ENCODE measurements around the gene TGFBR3. TPM values are rescaled to one million over a fixed set of nuclear protein-coding genes. Genes with fewer than 3 reads are reported as not detected.

The TGFBR3 gene
- total and polyA plus RNA-seq, 2 of the 8 experiments (the other 6 are each of a cell fraction or from before 2014, with no cell fraction given): 2.0 to 6.1 TPM

GRCh38 chr1:91844862-91845528 lies 41.0 kb downstream of the TGFBR3 start:
- Histone ChIP-seq H2BK12ac (ENCODE audit: low read depth, low read length) (no peak overlapping the region), H3K4ac (replicated peaks; ENCODE audit: insufficient read length, low read depth, low read length) (no peak overlapping the region), H2AFZ (ENCODE audit: low read length) (no peak overlapping the region), H3K9me3 (ENCODE audit: insufficient read depth in 2 of 2, low read depth in 1 of 2, low read length in 1 of 2) (no peaks in the 10 kb centered on the region), H4K5ac (ENCODE audit: insufficient read length, low read depth, low read length) (no peak overlapping the region), H3K4me3 (ENCODE audit: extremely low read depth in 1 of 4, insufficient read depth in 2 of 4, low read depth in 3 of 4, low read length in 4 of 4) (no peak overlapping the region), H2BK120ac (replicated peaks; ENCODE audit: low read depth, low read length) (no peak overlapping the region), H3K79me1 (ENCODE audit: low read depth, low read length) (no peaks in the 10 kb centered on the region), H3K56ac (replicated peaks; ENCODE audit: insufficient read length, low read depth, low read length) (no peak overlapping the region), H3K4me2 (ENCODE audit: insufficient read depth in 1 of 2, low read depth in 2 of 2, low read length in 2 of 2) (no peak overlapping the region), H3K14ac (ENCODE audit: insufficient read length) (no peak overlapping the region), H3K23me2 (ENCODE audit: low read depth, low read length) (no peaks in the 10 kb centered on the region), H2AK5ac (ENCODE audit: low read depth, low read length) (no peak overlapping the region), H2BK5ac (ENCODE audit: low read depth, low read length) (no peak overlapping the region), H2BK20ac (ENCODE audit: low read length) (no peak overlapping the region), H4K91ac (replicated peaks; ENCODE audit: insufficient read length, low read length) (no peak overlapping the region), H3K18ac (ENCODE audit: extremely low read depth, low read length) (no peak overlapping the region), H3K27me3 (replicated peaks in 1 of 4; ENCODE audit: control insufficient read depth in 3 of 4, extremely low read depth in 1 of 4, insufficient read depth in 3 of 4, low read length in 3 of 4) (no peaks in the 10 kb centered on the region), H3K9ac (replicated peaks in 1 of 4; ENCODE audit: extremely low read depth in 1 of 4, low read depth in 3 of 4, low read length in 3 of 4) (no peak overlapping the region), H3K79me2 (ENCODE audit: control insufficient read depth in 1 of 2, insufficient read depth in 2 of 2, low read length in 2 of 2) (no peaks in the 10 kb centered on the region), H4K8ac (ENCODE audit: extremely low read depth, insufficient read depth, low read length) (no peak overlapping the region), H3K27ac (ENCODE audit: low read depth, low read length) (no peak overlapping the region), H3K23ac (ENCODE audit: insufficient read length) (no peak overlapping the region), H3K4me1 (replicated peaks in 1 of 4; ENCODE audit: control insufficient read depth in 3 of 4, insufficient read depth in 4 of 4, low read length in 3 of 4) (no peaks in the 10 kb centered on the region; a peak in 2 of 7 replicates), H4K20me1 (replicated peaks in 1 of 2; ENCODE audit: control insufficient read depth in 1 of 2, insufficient read depth in 2 of 2, low read length in 2 of 2) (no peaks in the 10 kb centered on the region), H2BK15ac (ENCODE audit: low read length) (no peak overlapping the region), H3K36me3 (ENCODE audit: control insufficient read depth in 2 of 4, insufficient read depth in 4 of 4, low read length in 3 of 4) (no peaks in the 10 kb centered on the region)
- CTCF ChIA-PET (ENCODE audit: partially characterized antibody): interaction anchor here (1.1 to 2.5 kb wide), 5 partner anchors 10 to 84 kb away, joined by 3 to 9 read pairs (median 4); no protein-coding TSS in a partner anchor
- DNase-seq (ENCODE audit: low read depth in 1 of 2, low spot score in 2 of 2) (no peak), FAIRE-seq (no peak)
- POLR2A ChIA-PET (ENCODE audit: partially characterized antibody): no interaction called here
- 85% methylated on average over 6 of the region's 6 CpGs; no CpG with 5 or more reads in 1 of the 2 experiments for WGBS, 2 experiments (ENCODE audit: extremely low coverage in 1 of 2, insufficient coverage in 1 of 2, insufficient read length in 1 of 2, insufficient replicate concordance in 2 of 2, low coverage in 1 of 2, low lambda C conversion rate in 2 of 2, missing lambda C conversion rate in 1 of 2)
- no peak for TF ChIP-seq CHD1 (IDR thresholded peaks at IDR 0.05; ENCODE audit: low read depth, low read length)
- TF ChIP-seq TBP (IDR thresholded peaks at IDR 0.05; ENCODE audit: low read depth, low read length): no peak
- TF ChIP-seq EGR1 (IDR thresholded peaks at IDR 0.05; ENCODE audit: borderline replicate concordance, low read depth, low read length): no peak
- TF ChIP-seq JUND (IDR thresholded peaks at IDR 0.05; ENCODE audit: low read length): no peak
- no peak for TF ChIP-seq POLR2AphosphoS5 (IDR thresholded peaks at IDR 0.05; ENCODE audit: low read depth, low read length)
- no peak for TF ChIP-seq JUN (IDR thresholded peaks at IDR 0.05; ENCODE audit: low read depth, low read length)
- no peak for TF ChIP-seq SRF (IDR thresholded peaks at IDR 0.05; ENCODE audit: low read depth, low read length)
- TF ChIP-seq EP300 (IDR thresholded peaks at IDR 0.05; ENCODE audit: borderline replicate concordance in 1 of 2, low read depth in 2 of 2, low read length in 2 of 2): no peak
- TF ChIP-seq TAF7 (optimal IDR thresholded peaks at IDR 0.05; ENCODE audit: borderline replicate concordance, low read depth, low read length): no peak
- no peak for TF ChIP-seq PHF8 (conservative IDR thresholded peaks at IDR 0.05; ENCODE audit: low read depth, low read length)
- TF ChIP-seq ASH2L (IDR thresholded peaks at IDR 0.05; ENCODE audit: low read length): no peak
- no peak for TF ChIP-seq RBBP5 (IDR thresholded peaks at IDR 0.05; ENCODE audit: borderline replicate concordance, low read depth, low read length)
- no peak for TF ChIP-seq E2F6 (IDR thresholded peaks at IDR 0.05)
- TF ChIP-seq TEAD4 (IDR thresholded peaks at IDR 0.05; ENCODE audit: low read depth, low read length): no peak

Data from H1 (cell line).